ENCODE data around the gene NFAM1.

GRCh38 chr22:42473484-42474193 is 41.4 kb upstream of the NFAM1 start:
- no peak for TF ChIP-seq TAF1 (IDR thresholded peaks at IDR 0.05; ENCODE audit: borderline replicate concordance, low read depth, low read length)
- no peak for TF ChIP-seq POLR2A (IDR thresholded peaks at IDR 0.05; ENCODE audit: low read depth, low read length)
